ENCODE results near the gene GZMM.

Gene GZMM

GRCh38 chr19:531753-532560 is 11.9 kb upstream of the GZMM start, which contains the start of gene CDC34:
TSS of gene CDC34 (plus strand) at chr19:531760. CDS start at chr19:531932, 172 bp downstream.
- no peak for TF ChIP-seq CTCF (IDR thresholded peaks at IDR 0.05; ENCODE audit: low read depth, low read length, missing control alignments)
- no peak for DNase-seq (ENCODE audit: extremely low read depth, low read depth)
- peak within 1 kb of the TSS; percentile 72 for H3K4me3 ChIP-seq (replicated peaks; ENCODE audit: low read depth, low read length)

GRCh38 chr19:532561-533363 is 11.1 kb upstream of the GZMM start:
- peak overlapping the region; percentile 72 for H3K4me3 ChIP-seq (replicated peaks; ENCODE audit: low read depth, low read length)
- no peak for DNase-seq (ENCODE audit: extremely low read depth, low read depth)
- TF ChIP-seq CTCF (IDR thresholded peaks at IDR 0.05; ENCODE audit: low read depth, low read length, missing control alignments): peak; percentile 57

GRCh38 chr19:533364-534058 is 10.3 kb upstream of the GZMM start:
- no peak for TF ChIP-seq CTCF (IDR thresholded peaks at IDR 0.05; ENCODE audit: low read depth, low read length, missing control alignments)

GRCh38 chr19:534088-534487 is 9.8 kb upstream of the GZMM start:
- H3K4me3 ChIP-seq (replicated peaks; ENCODE audit: low read depth, low read length): peak overlapping the region; percentile 72
- DNase-seq (ENCODE audit: extremely low read depth, low read depth): no peak
- no peak for TF ChIP-seq CTCF (IDR thresholded peaks at IDR 0.05; ENCODE audit: low read depth, low read length, missing control alignments)

More at GRCh38 chr19:533364-534058, 10.3 kb upstream of the GZMM start:
- peak overlapping the region; percentile 72 for H3K4me3 ChIP-seq (replicated peaks; ENCODE audit: low read depth, low read length)
- DNase-seq (ENCODE audit: extremely low read depth, low read depth): no peak

- no peak overlapping the region for H3K4me3 ChIP-seq (replicated peaks; ENCODE audit: low read depth, low read length)
- no peak for DNase-seq (ENCODE audit: extremely low read depth, low read depth)
- no peak for TF ChIP-seq CTCF (IDR thresholded peaks at IDR 0.05; ENCODE audit: low read depth, low read length, missing control alignments)
These were observed 8.6 kb upstream of the GZMM start for GRCh38 chr19:535017-535835.

Data from HFF-Myc (cell line).